Right atrium auricular region (tissue), 2 donors: ENCODE measurements around the gene MCC. TPM values are rescaled to one million over a fixed set of nuclear protein-coding genes. Genes with fewer than 3 reads are reported as not detected.

ENCODE experiments used
- DNase-seq: peaks from one replicate; pipeline ENCODE4 v3.0.0-alpha.2; 2019; ENCODE audit warnings: low spot score
- H3K27ac ChIP-seq, 2 donors: fragments of 200-600 bp; sonication (generic); 1 replicate in 1 of 2; 2 replicates in 1 of 2; pipeline ENCODE4 v1.5.1; 2016 to 2019
- H3K27me3 ChIP-seq, 2 donors: fragments of 200-600 bp; sonication (generic); one replicate each; pipeline versions ENCODE4 v1.5.1 to v1.6.0; 2017 to 2019
- H3K36me3 ChIP-seq: fragments of 200-600 bp; sonication (generic); one replicate; pipeline ENCODE4 v1.5.1; 2016
- H3K4me1 ChIP-seq, 2 donors: fragments of 200-600 bp; sonication (generic); one replicate each; pipeline versions ENCODE4 v1.5.1 to v1.6.0; 2017 to 2019
- H3K4me3 ChIP-seq, 2 donors: fragments of 200-600 bp; sonication (generic); 1 replicate in 1 of 2; 2 replicates in 1 of 2; pipeline ENCODE4 v1.5.1; 2017 to 2019; ENCODE audit warnings: mild to moderate bottlenecking in 1 of 2, moderate library complexity in 1 of 2
- H3K9me3 ChIP-seq, 2 donors: fragments of 200-600 bp; sonication (generic); one replicate each; pipeline ENCODE4 v1.5.1; 2019
- CTCF ChIP-seq, 2 donors: fragments of 200-600 bp; sonication (generic); IDR thresholded peaks; one replicate each; pipeline ENCODE4 v1.5.1; 2019; ENCODE audit warnings: antibody characterized with exemption in 2 of 2
- total RNA-seq, 2 donors: library from RNA; depleted of rRNA; stranded (reverse); fragments of >200 nt; gene quantifications; one replicate each; pipeline ENCODE4 v1.1.0, GENCODE V29; 2016

The MCC gene
- total RNA-seq, 2 donors from 2014 or later: 28.8 to 31.7 TPM

- no peaks in the 10 kb centered on the region for H3K9me3 ChIP-seq
- no peak for TF ChIP-seq CTCF (IDR thresholded peaks at IDR 0.05)
- no peaks in the 10 kb centered on the region for H3K36me3 ChIP-seq
- no peak overlapping the region for H3K4me3 ChIP-seq
- no peaks in the 10 kb centered on the region for H3K27me3 ChIP-seq
- H3K27ac ChIP-seq: no peak overlapping the region
- peaks cover 0 to 44% of the 10 kb centered on the region in 2 donors for H3K4me1 ChIP-seq
- DNase-seq: no peak
These were observed 262.0 kb downstream of the MCC start for GRCh38 chr5:113226116-113226736.

GRCh38 chr5:113225259-113225658, 263.0 kb downstream of the MCC start:
- Histone ChIP-seq H3K4me1 (peaks cover 0 to 44% of the 10 kb centered on the region in 2 donors), H3K27me3 (no peaks in the 10 kb centered on the region), H3K27ac (no peak overlapping the region), H3K4me3 (no peak overlapping the region), H3K9me3 (no peaks in the 10 kb centered on the region), H3K36me3 (no peaks in the 10 kb centered on the region)
- no peak for DNase-seq
- no peak for TF ChIP-seq CTCF (IDR thresholded peaks at IDR 0.05)

- H3K27me3 ChIP-seq: no peaks in the 10 kb centered on the region
- H3K36me3 ChIP-seq: no peaks in the 10 kb centered on the region
- no peaks in the 10 kb centered on the region for H3K9me3 ChIP-seq
- peaks cover 0 to 43% of the 10 kb centered on the region in 2 donors for H3K4me1 ChIP-seq
- H3K4me3 ChIP-seq: no peak overlapping the region
- DNase-seq: no peak
- TF ChIP-seq CTCF (IDR thresholded peaks at IDR 0.05): no peak
- H3K27ac ChIP-seq: no peak overlapping the region
These were observed 263.6 kb downstream of the MCC start for GRCh38 chr5:113224605-113225065.

GRCh38 chr5:113223831-113224604, 264.2 kb downstream of the MCC start:
- Histone ChIP-seq H3K27me3 (no peaks in the 10 kb centered on the region), H3K27ac (no peak overlapping the region), H3K4me3 (no peak overlapping the region), H3K4me1 (peaks cover 0 to 45% of the 10 kb centered on the region in 2 donors), H3K36me3 (no peaks in the 10 kb centered on the region), H3K9me3 (no peaks in the 10 kb centered on the region)
- TF ChIP-seq CTCF (IDR thresholded peaks at IDR 0.05): no peak
- DNase-seq: no peak

GRCh38 chr5:113223315-113223714, 264.9 kb downstream of the MCC start:
- Histone ChIP-seq H3K27me3 (no peaks in the 10 kb centered on the region), H3K4me3 (no peak overlapping the region), H3K4me1 (peaks cover 0 to 52% of the 10 kb centered on the region in 2 donors), H3K27ac (no peak overlapping the region), H3K36me3 (no peaks in the 10 kb centered on the region), H3K9me3 (no peaks in the 10 kb centered on the region)
- no peak for DNase-seq
- TF ChIP-seq CTCF (IDR thresholded peaks at IDR 0.05): no peak
